HEK293 (cell line): Measurements from ENCODE around the gene TNNI3K.

Experiments
- CTCF ChIA-PET: fragments of 350-600 bp; formaldehyde crosslinking; extraction: SDS; loops from one replicate; lab custom pipeline; 2021; ENCODE audit warnings: antibody characterized with exemption; lab: Yijun Ruan, JAX
- POLR2A ChIA-PET: fragments of 300-600 bp; formaldehyde crosslinking; extraction: SDS; loops from one replicate; lab custom pipeline; 2020; ENCODE audit warnings: antibody characterized with exemption, inconsistent platforms; lab: Yijun Ruan, JAX
- H3K27ac ChIP-seq: fragments of 200-500 bp; sonication (Bioruptor generic); 2 replicates; pipeline ENCODE4 v1.5.1; 2014; ENCODE audit warnings: low read depth, low read length, control low read depth, inconsistent platforms; ENCODE audit errors: extremely low read depth
- H3K36me3 ChIP-seq, 2 experiments: fragments of 200-500 bp in 1 of 2; sonication (Bioruptor generic) in 1 of 2; 1 replicate in 1 of 2; 2 replicates in 1 of 2; pipeline ENCODE4 v1.5.1; 2014 to 2017; ENCODE audit warnings: inconsistent platforms in 2 of 2, low read length in 2 of 2; ENCODE audit not compliant: control insufficient read depth in 2 of 2, insufficient read depth in 1 of 2
- H3K4me1 ChIP-seq: fragments of 200-500 bp; sonication (Bioruptor generic); 2 replicates; pipeline ENCODE4 v1.5.1; 2014; ENCODE audit warnings: mild to moderate bottlenecking, low read length, inconsistent platforms; ENCODE audit not compliant: control insufficient read depth, insufficient read depth
- H3K4me3 ChIP-seq: 2 replicates; pipeline ENCODE4 v1.5.1; 2011; ENCODE audit warnings: low read depth, mild to moderate bottlenecking, control low read depth, low read length, moderate library complexity
- H3K9me3 ChIP-seq: fragments of 200-500 bp; sonication (Bioruptor generic); 2 replicates; pipeline ENCODE4 v1.5.1; 2014; ENCODE audit warnings: low read depth, low read length, inconsistent platforms; ENCODE audit not compliant: control insufficient read depth, insufficient read depth
- KLF1 ChIP-seq: fragments of 450-650 bp; formaldehyde crosslinking; IDR thresholded peaks from 2 replicates; pipeline ENCODE4 v1.5.1; 2016; ENCODE audit warnings: missing biosample characterization, missing genetic modification characterization
- PRDM1 ChIP-seq: fragments of 450-650 bp; formaldehyde crosslinking; IDR thresholded peaks from 2 replicates; pipeline ENCODE4; 2016; ENCODE audit warnings: missing biosample characterization, missing genetic modification characterization
- SP7 ChIP-seq: fragments of 450-650 bp; formaldehyde crosslinking; IDR thresholded peaks from 2 replicates; pipeline ENCODE4 v1.5.1; 2016; ENCODE audit warnings: missing biosample characterization, missing genetic modification characterization
- ZFP3 ChIP-seq: fragments of 450-650 bp; formaldehyde crosslinking; IDR thresholded peaks from 2 replicates; pipeline ENCODE4 v1.5.1; 2016; ENCODE audit warnings: low read depth, missing biosample characterization, missing genetic modification characterization
- ZFP37 ChIP-seq: fragments of 450-650 bp; formaldehyde crosslinking; IDR thresholded peaks from 2 replicates; pipeline ENCODE4 v1.5.1; 2016; ENCODE audit warnings: missing biosample characterization, missing genetic modification characterization
- ZNF112 ChIP-seq: fragments of 450-650 bp; formaldehyde crosslinking; IDR thresholded peaks from 2 replicates; pipeline ENCODE4 v1.5.0; 2017; ENCODE audit warnings: missing biosample characterization, missing genetic modification characterization
- ZNF16 ChIP-seq: fragments of 450-650 bp; formaldehyde crosslinking; IDR thresholded peaks from 2 replicates; pipeline ENCODE4 v1.5.1; 2016; ENCODE audit warnings: low read depth, missing biosample characterization, missing genetic modification characterization
- ZNF184 ChIP-seq: fragments of 450-650 bp; IDR thresholded peaks from 2 replicates; pipeline ENCODE4 v1.5.1; 2018; ENCODE audit warnings: missing biosample characterization, mild to moderate bottlenecking, missing genetic modification characterization
- ZNF324 ChIP-seq: fragments of 450-650 bp; formaldehyde crosslinking; IDR thresholded peaks from 2 replicates; pipeline ENCODE4 v1.5.1; 2016; ENCODE audit warnings: missing biosample characterization, missing genetic modification characterization
- ZNF48 ChIP-seq: fragments of 450-650 bp; formaldehyde crosslinking; IDR thresholded peaks from 2 replicates; pipeline ENCODE4 v1.5.1; 2016; ENCODE audit warnings: missing biosample characterization, missing genetic modification characterization
- ZNF544 ChIP-seq: fragments of 450-650 bp; formaldehyde crosslinking; IDR thresholded peaks from 2 replicates; pipeline ENCODE4 v1.5.0; 2017; ENCODE audit warnings: missing biosample characterization, missing genetic modification characterization
- ZNF560 ChIP-seq: fragments of 450-650 bp; formaldehyde crosslinking; IDR thresholded peaks from 2 replicates; pipeline ENCODE4 v1.5.1; 2017; ENCODE audit warnings: missing biosample characterization, missing genetic modification characterization, borderline replicate concordance
- ZNF677 ChIP-seq: fragments of 450-650 bp; IDR thresholded peaks from 2 replicates; pipeline ENCODE4 v1.5.0; 2018; ENCODE audit warnings: missing biosample characterization, mild to moderate bottlenecking, missing genetic modification characterization, moderate library complexity
- ZNF692 ChIP-seq: fragments of 450-650 bp; formaldehyde crosslinking; IDR thresholded peaks from 2 replicates; pipeline ENCODE4 v1.5.1; 2016; ENCODE audit warnings: missing biosample characterization, missing genetic modification characterization
- ZNF777 ChIP-seq: fragments of 450-650 bp; formaldehyde crosslinking; IDR thresholded peaks from 2 replicates; pipeline ENCODE4 v1.5.1; 2017; ENCODE audit warnings: missing biosample characterization, missing genetic modification characterization, borderline replicate concordance
- ZNF792 ChIP-seq: fragments of 450-650 bp; formaldehyde crosslinking; IDR thresholded peaks from 2 replicates; pipeline ENCODE4 v1.5.1; 2016; ENCODE audit warnings: missing biosample characterization, missing genetic modification characterization
- ZNF843 ChIP-seq: fragments of 450-650 bp; formaldehyde crosslinking; IDR thresholded peaks from 2 replicates; pipeline ENCODE4 v1.5.1; 2016; ENCODE audit warnings: missing biosample characterization, missing genetic modification characterization
- ZSCAN4 ChIP-seq: fragments of 450-650 bp; formaldehyde crosslinking; IDR thresholded peaks from 2 replicates; pipeline ENCODE4 v1.5.1; 2017; ENCODE audit warnings: missing biosample characterization, missing genetic modification characterization

The TNNI3K gene

GRCh38 chr1:74526708-74527107 is 291.5 kb downstream of the TNNI3K start:
- no peak overlapping the region for H3K4me3 ChIP-seq
- no peak overlapping the region for H3K27ac ChIP-seq
- no peaks in the 10 kb centered on the region for H3K4me1 ChIP-seq
- no peaks in the 10 kb centered on the region for H3K36me3 ChIP-seq
- no peaks in the 10 kb centered on the region for H3K9me3 ChIP-seq
- ChIA-PET POLR2A (no interaction called here), CTCF (interaction anchor here (1.0 to 1.1 kb wide), 2 partner anchors 9 to 23 kb away, joined by 3 to 4 read pairs; no protein-coding TSS in a partner anchor)
- TF ChIP-seq ZSCAN4: no peak

- ChIA-PET POLR2A (no interaction called here), CTCF (no interaction called here)
- Histone ChIP-seq H3K4me3 (no peak overlapping the region), H3K4me1 (no peaks in the 10 kb centered on the region), H3K27ac (no peak overlapping the region), H3K9me3 (no peaks in the 10 kb centered on the region), H3K36me3 (no peaks in the 10 kb centered on the region)
- TF ChIP-seq SP7 (tag by site-specific recombination) (no peak), ZNF677 (tag by site-specific recombination) (no peak), ZNF560 (tag by site-specific recombination) (no peak), ZFP3 (tag by site-specific recombination) (no peak), ZNF112 (tag by site-specific recombination) (no peak), PRDM1 (tag by site-specific recombination) (no peak), ZNF324 (tag by site-specific recombination) (no peak), ZNF184 (tag by site-specific recombination) (no peak), ZNF843 (tag by site-specific recombination) (no peak), ZNF544 (no peak)
- TF ChIP-seq, all 188 proteins: peak for 0
These were observed 292.9 kb downstream of the TNNI3K start for GRCh38 chr1:74528123-74528522.

- H3K36me3 ChIP-seq: no peaks in the 10 kb centered on the region
- no peak overlapping the region for H3K27ac ChIP-seq
- ChIA-PET POLR2A (no interaction called here), CTCF (no interaction called here)
- no peaks in the 10 kb centered on the region for H3K9me3 ChIP-seq
- no peak for TF ChIP-seq ZNF16 (tag by site-specific recombination)
- no peak for TF ChIP-seq ZNF692
- no peak for TF ChIP-seq ZFP37 (tag by site-specific recombination)
- TF ChIP-seq ZNF48 (tag by site-specific recombination): no peak
- H3K4me3 ChIP-seq: no peak overlapping the region
- no peaks in the 10 kb centered on the region for H3K4me1 ChIP-seq
These were observed 295.7 kb downstream of the TNNI3K start for GRCh38 chr1:74530892-74531291.

GRCh38 chr1:74531796-74532195 is 296.6 kb downstream of the TNNI3K start:
- ChIA-PET POLR2A (no interaction called here), CTCF (no interaction called here)
- Histone ChIP-seq H3K36me3 (no peaks in the 10 kb centered on the region), H3K4me1 (no peaks in the 10 kb centered on the region), H3K27ac (no peak overlapping the region), H3K9me3 (no peaks in the 10 kb centered on the region), H3K4me3 (no peak overlapping the region)
- TF ChIP-seq ZNF792 (tag by site-specific recombination): no peak
- no peak for TF ChIP-seq ZNF777 (tag by site-specific recombination)
- no peak for TF ChIP-seq KLF1 (tag by site-specific recombination)
